Body of pancreas (tissue), 4 donors: Measurements from ENCODE around the gene LMOD1. TPM values are rescaled to one million over a fixed set of nuclear protein-coding genes. Genes with fewer than 3 reads are reported as not detected.

ENCODE experiments used
- ATAC-seq: fragments of 150-250 bp; one replicate; pipeline ENCODE4 v1.9.1; 2016
- DNase-seq, 4 donors: peaks; one replicate each; pipeline ENCODE4 v3.0.0-alpha.2; 2019
- H3K27ac ChIP-seq, 4 donors: fragments of 200-600 bp; sonication (generic); 1 replicate in 3 of 4; 2 replicates in 1 of 4; pipeline versions ENCODE4 v1.5.1 to v1.6.1; 2016 to 2019; ENCODE audit warnings: mild to moderate bottlenecking in 1 of 4, mixed read lengths in 1 of 4, moderate library complexity in 1 of 4
- H3K27me3 ChIP-seq, 2 donors: fragments of 200-600 bp; sonication (generic); one replicate each; pipeline ENCODE4 v1.6.0; 2016; ENCODE audit warnings: mild to moderate bottlenecking in 1 of 2
- H3K36me3 ChIP-seq, 2 donors: fragments of 200-600 bp; sonication (generic); replicated peaks in 1 of 2; 2 replicates each; pipeline ENCODE4 v1.5.1; 2016; ENCODE audit warnings: low read depth in 2 of 2; ENCODE audit not compliant: insufficient read depth in 1 of 2
- H3K4me1 ChIP-seq: fragments of 200-600 bp; sonication (generic); one replicate; pipeline ENCODE4 v1.6.0; 2016
- H3K4me3 ChIP-seq, 2 donors: fragments of 200-600 bp; sonication (generic); 1 replicate in 1 of 2; 2 replicates in 1 of 2; pipeline ENCODE4 v1.5.1; 2016 to 2019
- H3K9me3 ChIP-seq, 3 donors: fragments of 200-600 bp; sonication (generic); 1 replicate in 2 of 3; 2 replicates in 1 of 3; pipeline ENCODE4 v1.5.1; 2016
- POLR2A ChIP-seq, 3 donors: fragments of 450-650 bp; IDR thresholded peaks; one replicate each; pipeline ENCODE4 v1.6.1; 2016; ENCODE audit warnings: antibody characterized with exemption in 3 of 3, mild to moderate bottlenecking in 2 of 3
- WGBS, 2 donors: methylation state at CpG; one replicate each; pipeline ENCODE4 v1.1.5; 2017; 5-methylcytosine and 5-hydroxymethylcytosine counted together
- intact Hi-C: fragments of 100-400 bp; cut with DNase I; formaldehyde crosslinking; loops from one replicate; pipeline ENCODE4 v1.15.1; 2023
- total RNA-seq, 2 donors: library from RNA; depleted of rRNA; stranded (reverse); fragments of >200 nt; gene quantifications; one replicate each; pipeline ENCODE4 v1.1.0, GENCODE V29; 2016
- TF ChIP-seq, protein P1 (sequence below), 7 experiments: fragments of 450-650 bp in 4 of 7; fragments of 200-600 bp in 3 of 7; sonication (generic) in 3 of 7; IDR thresholded peaks; one replicate each; pipeline ENCODE4 v1.5.1; 2016 to 2019; ENCODE audit warnings: antibody characterized with exemption in 7 of 7

The LMOD1 gene
- total RNA-seq, 2 donors from 2014 or later, result 14.8 to 16.9 TPM

DNA sequence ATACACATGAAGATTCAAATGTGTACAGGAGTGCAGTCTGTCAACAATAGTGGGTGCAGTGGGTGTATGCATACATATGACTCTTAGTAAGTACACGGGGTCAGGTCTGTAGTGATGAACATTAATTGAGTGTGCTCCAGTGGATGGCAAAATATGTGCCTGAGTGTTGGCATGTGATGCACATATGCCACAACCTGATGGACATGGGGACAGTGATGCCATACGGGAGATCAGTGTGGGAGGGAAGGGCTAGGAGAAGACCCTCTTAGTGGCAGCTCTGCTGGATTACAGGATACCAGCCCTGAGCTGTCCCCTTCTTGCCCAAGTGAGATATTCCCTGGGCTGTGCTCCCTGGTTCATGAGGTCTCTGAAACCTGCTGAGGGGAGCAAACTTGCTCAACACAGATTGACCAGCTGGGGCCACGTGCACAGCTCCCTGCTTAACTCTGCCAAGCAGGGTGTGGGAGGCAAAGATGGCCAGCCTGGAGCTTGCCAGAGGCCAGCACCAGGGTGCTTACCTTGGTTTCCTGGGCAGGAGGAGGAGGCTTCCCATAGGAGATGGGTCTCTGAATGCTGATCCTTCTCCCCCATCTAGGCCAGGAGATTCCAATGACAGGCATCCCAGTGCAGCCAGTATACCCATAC, 55.4 kb downstream of the LMOD1 start:
- intact Hi-C loops, result loop anchor here (5.0 to 10.0 kb wide), 2 partner anchors 86 to 234 kb away; partner anchors contain the start of gene GPR37L1
- Histone ChIP-seq H3K27me3 (no peaks in the 10 kb centered on the region), H3K4me1 (peaks cover 14% of the 10 kb centered on the region), H3K27ac (no peak overlapping the region), H3K9me3 (no peaks in the 10 kb centered on the region), H3K4me3 (no peak overlapping the region), H3K36me3 (no peaks in the 10 kb centered on the region)
- no peak for ATAC-seq
- TF ChIP-seq, protein P1, sequence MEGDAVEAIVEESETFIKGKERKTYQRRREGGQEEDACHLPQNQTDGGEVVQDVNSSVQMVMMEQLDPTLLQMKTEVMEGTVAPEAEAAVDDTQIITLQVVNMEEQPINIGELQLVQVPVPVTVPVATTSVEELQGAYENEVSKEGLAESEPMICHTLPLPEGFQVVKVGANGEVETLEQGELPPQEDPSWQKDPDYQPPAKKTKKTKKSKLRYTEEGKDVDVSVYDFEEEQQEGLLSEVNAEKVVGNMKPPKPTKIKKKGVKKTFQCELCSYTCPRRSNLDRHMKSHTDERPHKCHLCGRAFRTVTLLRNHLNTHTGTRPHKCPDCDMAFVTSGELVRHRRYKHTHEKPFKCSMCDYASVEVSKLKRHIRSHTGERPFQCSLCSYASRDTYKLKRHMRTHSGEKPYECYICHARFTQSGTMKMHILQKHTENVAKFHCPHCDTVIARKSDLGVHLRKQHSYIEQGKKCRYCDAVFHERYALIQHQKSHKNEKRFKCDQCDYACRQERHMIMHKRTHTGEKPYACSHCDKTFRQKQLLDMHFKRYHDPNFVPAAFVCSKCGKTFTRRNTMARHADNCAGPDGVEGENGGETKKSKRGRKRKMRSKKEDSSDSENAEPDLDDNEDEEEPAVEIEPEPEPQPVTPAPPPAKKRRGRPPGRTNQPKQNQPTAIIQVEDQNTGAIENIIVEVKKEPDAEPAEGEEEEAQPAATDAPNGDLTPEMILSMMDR (IDR thresholded peaks at IDR 0.05), result no peak
- TF ChIP-seq POLR2A (IDR thresholded peaks at IDR 0.05), result no peak
- DNase-seq, result no peak
- WGBS, 2 donors, result 81 to 100% methylated on average over 2 to 3 of the region's 3 CpGs

DNA sequence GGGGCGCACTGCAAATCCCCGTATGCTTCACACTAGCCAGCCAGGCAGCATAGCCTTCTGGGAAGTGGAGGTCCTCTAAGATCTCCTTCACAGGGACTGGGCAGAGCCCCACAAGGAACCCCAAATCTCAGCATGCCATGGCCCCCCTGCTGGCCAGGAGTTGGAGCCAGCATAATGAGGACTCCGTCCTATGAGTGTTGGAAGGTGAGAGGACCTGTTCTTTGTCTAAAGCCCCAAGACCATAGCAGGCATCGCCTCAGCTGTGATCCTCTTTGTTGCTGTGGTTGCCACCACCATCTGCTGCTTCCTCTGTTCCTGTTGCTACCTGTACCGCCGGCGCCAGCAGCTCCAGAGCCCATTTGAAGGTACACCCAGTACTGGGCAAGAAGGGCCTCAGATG, 56.1 kb downstream of the LMOD1 start:
- TF ChIP-seq POLR2A (IDR thresholded peaks at IDR 0.05), result no peak
- TF ChIP-seq, protein P1 (IDR thresholded peaks at IDR 0.05), result no peak
- Histone ChIP-seq H3K36me3 (no peaks in the 10 kb centered on the region), H3K27ac (no peak overlapping the region), H3K9me3 (no peaks in the 10 kb centered on the region), H3K27me3 (no peaks in the 10 kb centered on the region), H3K4me1 (peaks cover 14% of the 10 kb centered on the region), H3K4me3 (no peak overlapping the region)
- ATAC-seq, result no peak
- WGBS, 2 donors, result 89 to 93% methylated on average over 7 of the region's 7 CpGs
- intact Hi-C loops, result loop anchor here (5.0 to 10.0 kb wide), 2 partner anchors 87 to 235 kb away; partner anchors contain the start of gene GPR37L1
- DNase-seq, result no peak

DNA sequence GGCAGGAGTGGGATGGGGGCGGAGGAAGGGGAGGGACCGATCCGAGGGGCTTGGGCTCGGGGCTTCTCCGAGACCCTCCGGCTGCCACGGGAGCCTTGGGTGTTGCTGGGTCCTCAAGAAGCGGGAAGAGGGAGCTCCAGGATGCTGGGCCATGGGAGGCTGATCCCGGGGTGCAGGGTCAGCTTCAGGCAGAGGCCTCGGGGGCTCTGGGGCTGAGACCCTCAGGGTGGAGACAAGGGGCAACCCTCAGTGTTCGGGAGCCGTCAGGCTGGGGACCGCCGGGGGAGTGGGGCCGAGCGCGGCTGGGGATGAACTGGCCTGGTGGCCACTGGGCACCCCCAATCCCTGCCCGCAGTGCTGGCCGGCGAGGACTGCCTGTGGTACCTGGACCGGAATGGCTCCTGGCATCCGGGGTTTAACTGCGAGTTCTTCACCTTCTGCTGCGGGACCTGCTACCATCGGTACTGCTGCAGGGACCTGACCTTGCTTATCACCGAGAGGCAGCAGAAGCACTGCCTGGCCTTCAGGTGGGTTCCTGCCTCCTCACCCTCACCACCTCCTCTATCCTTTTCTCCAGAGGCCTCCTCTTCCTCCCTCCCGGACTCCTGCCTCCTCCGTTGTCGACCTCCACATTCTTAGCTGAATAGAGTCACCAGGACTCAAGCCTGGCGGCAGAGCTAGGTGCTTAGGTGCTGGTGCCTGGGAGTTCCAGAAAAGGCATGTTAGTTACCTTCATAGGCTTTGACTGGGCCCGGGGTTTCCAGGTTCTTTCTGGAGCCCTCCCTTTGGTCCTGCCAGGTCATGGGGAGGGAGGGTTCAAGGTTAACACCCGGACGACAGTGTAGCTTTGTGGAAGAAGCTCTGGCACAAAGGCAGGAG, 57.0 kb downstream of the LMOD1 start:
- Histone ChIP-seq H3K9me3 (no peaks in the 10 kb centered on the region), H3K36me3 (no peaks in the 10 kb centered on the region), H3K27ac (peak overlapping the region; percentile 39 to 60 (median 48)), H3K4me3 (peak overlapping the region; percentile 36 to 51), H3K4me1 (peaks cover 14% of the 10 kb centered on the region), H3K27me3 (no peaks in the 10 kb centered on the region)
- TF ChIP-seq, protein P1 (IDR thresholded peaks at IDR 0.05), result no peak
- no peak for TF ChIP-seq POLR2A (IDR thresholded peaks at IDR 0.05)
- 24 to 35% methylated on average over 17 to 32 of the region's 33 CpGs for WGBS, 2 donors
- intact Hi-C loops, result no loop called here
- peak; percentile 1 for ATAC-seq
- DNase-seq, result no peak

DNA sequence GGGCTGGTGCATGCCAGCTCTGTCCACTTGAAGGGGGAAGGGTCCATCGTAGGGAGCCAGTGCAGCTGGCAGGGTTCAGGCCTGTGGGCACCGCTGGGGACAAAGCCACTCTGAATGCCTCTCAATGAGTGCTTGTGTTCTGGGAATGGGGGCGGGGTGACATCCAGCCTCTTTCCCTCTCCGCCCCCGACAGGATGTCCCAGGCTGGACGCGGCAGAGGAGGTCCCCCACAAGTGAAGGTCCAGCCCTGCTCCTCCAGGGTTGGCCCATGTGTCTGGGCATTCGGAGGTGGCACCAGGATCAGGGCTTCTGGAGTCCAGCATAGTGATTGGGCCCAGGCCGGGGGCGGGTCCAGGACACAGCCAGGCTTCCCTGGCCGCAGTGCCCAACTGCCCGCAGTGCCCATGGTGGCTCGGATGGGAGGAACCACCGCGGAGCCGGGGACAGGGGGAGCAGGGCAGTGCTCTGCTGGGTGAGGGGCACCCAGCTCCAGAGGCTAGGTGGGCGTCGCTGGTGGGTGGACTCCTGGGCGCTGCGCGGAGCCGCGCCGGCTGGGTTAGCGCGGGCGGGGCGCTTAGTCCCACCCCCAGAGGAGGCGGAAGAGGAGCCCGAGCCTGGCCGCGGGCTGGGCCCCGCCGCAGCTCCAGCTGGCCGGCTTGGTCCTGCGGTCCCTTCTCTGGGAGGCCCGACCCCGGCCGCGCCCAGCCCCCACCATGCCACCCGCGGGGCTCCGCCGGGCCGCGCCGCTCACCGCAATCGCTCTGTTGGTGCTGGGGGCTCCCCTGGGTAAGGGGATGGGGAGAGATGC, 57.9 kb downstream of the LMOD1 start, which contains the start of gene SHISA4:
Gene SHISA4 (plus strand): TSS at position 617 of the 808 bp plus-strand sequence. CDS start 97 bp downstream, at position 714.
- intact Hi-C loops, result no loop called here
- Histone ChIP-seq H3K9me3 (no peaks in the 10 kb centered on the region), H3K27ac (peak within 1 kb of the TSS; percentile 39 to 60 (median 48)), H3K4me3 (peak within 1 kb of the TSS; percentile 36 to 51), H3K27me3 (no peaks in the 10 kb centered on the region), H3K36me3 (no peaks in the 10 kb centered on the region), H3K4me1 (peaks cover 22% of the 10 kb centered on the region)
- peak; percentile 93 for ATAC-seq
- peak; percentile 80 to 89 (median 89) for DNase-seq
- 0 to 1% methylated on average over 1 to 48 of the region's 49 CpGs for WGBS, 2 donors
- TF ChIP-seq, protein P1 (IDR thresholded peaks at IDR 0.05), result no peak
- TF ChIP-seq POLR2A (IDR thresholded peaks at IDR 0.05), result peak; percentile 74 to 81 (median 79)
